NCI-H2081 treated with DMSO at 0.1 percent for 48 hours (cell line): ENCODE data around the gene NCMAP.

Experiments
- DNase-seq: peaks from one replicate; lab custom pipeline; 2025; lab: John Stamatoyannopoulos, UW

NCMAP gene

GRCh38 chr1:24570265-24571125 is 14.6 kb downstream of the NCMAP start:
- no peak for DNase-seq

- DNase-seq, result no peak
Observed at GRCh38 chr1:24572301-24572700, 16.4 kb downstream of the NCMAP start.

DNA sequence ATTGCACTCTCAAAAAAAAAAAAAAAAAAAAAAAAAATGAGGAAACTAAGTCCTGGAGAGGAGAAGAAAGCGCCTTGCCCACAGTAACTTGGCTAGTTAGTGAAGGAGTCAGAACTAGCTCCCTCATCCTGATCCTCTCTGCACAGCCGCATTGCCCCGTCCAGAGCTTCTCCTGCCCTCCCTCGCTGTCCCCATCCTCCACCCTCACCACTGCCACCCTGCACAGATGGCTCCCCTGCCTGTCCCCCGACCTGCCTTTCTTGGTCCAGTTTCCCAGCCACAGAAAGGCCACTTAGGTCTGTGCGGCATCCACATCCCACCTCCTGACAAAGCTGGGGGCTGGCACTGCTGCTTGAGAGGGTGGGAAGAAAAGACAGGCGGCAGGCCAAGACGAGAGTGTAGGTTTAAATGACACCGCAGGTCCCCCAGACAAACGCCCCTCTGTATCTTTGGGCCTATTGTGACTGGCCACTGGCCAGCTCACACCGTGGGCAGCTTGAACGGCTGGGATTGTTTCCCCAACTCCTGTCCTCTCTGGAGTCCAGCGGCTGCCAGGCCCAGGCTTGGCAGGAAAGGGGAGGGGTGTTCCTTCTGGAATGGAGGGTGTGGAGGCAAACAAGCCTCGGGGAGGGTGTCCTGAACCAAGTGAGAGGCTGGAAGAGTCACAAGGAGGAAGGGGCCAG is 20.2 kb downstream of the NCMAP start:
- no peak for DNase-seq

DNA sequence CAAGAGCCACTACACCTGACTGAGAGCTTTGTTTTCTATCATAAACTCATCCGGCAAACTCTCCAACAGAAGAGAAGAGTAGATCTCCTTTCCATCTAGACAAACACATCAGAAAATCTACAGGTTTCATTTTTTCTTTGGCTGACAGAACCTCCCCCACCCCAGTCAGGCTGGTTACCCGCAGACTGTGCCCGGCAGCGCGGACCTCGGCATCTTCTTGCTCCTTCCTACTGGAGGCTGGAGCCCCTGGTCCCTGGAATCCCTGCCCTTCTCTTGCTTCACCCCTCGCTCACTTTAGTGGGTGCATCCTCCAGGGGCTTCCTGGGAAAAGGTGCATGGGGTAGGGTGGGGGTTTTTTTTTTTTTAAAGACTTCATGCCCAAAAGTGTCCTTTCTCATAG is 23.0 kb downstream of the NCMAP start:
- no peak for DNase-seq

DNA sequence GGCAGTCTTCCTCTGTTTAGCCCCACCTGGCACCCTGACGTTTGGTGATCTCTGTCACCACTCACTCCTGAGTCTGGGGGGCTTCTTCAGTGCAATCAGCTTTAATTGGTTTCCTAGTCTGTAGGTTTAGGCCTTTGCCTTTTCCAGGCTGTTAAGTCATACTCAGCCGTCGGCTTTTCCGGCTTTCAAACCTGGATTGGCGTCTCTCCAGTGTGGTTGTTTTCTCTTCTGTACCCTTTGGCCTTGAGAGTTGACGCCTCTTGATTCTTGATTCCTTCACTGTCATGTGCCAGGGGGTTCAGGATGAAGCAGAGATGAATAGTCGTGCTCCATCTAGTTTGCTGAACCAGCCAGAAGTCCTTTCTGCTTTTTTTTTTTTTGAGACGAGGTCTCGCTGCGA is 24.9 kb downstream of the NCMAP start:
- no peak for DNase-seq

GRCh38 chr1:24584171-24584647 is 28.3 kb downstream of the NCMAP start:
- DNase-seq, result no peak

DNA sequence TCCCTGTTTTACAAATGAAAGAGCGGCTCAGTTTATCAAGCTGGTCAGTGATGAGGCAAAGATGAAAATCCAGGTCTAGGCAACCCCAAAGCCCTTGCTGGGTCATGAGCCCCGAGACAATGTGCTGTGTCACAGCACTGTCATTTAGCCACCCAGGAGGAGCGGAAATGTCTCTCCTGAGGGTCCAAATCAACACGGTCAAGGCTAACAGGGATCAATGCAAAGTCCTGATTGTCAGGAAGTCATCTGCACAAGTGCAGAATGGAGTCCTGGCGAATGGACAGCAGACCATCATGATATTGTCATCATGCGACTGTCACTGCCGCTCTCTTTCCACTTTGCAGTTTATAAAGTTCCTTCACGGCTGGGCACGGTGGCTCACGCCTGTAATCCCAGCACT is 30.2 kb downstream of the NCMAP start:
- no peak for DNase-seq

DNA sequence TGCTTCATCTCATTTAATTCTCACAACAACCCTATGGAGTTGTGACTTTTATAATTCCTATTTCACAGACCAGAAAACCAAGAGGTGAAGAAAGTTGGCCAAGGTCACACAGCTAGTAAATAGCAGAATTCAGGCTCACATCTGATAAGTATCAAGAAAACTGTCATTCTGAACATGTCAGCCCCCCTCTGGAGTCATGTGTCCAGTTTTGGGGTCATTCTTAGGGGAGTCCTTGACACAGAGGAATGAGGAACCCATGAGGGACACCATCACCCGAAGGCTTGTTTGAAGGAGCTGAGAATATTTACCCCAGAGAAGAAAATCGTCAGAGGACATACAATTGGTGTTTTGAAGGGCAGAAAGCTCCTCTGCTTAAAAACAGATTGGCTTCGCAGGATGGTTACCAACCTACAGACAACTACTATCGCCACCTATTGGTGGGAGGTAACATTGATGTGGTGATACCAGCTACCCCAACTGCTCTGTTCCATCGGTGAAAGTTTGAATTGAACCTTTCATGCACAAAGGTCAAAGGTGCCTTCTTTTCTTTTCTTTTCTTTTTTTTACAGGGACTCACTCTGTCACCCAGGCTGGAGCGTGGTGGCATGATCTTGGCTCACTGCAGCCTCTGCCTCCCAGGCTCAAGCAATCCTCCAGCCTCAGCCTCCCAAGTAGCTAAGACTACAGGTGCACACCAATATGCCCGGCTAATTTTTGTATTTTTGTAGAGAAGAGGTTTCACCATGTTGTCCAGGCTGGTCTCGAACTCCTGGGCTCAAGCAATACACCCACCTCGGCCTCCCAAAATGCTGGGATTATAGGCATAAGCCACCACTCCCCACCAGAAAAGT is 31.3 kb downstream of the NCMAP start:
- peak; percentile 48 for DNase-seq

GRCh38 chr1:24588573-24588972 is 32.7 kb downstream of the NCMAP start:
- no peak for DNase-seq

GRCh38 chr1:24589200-24589599 is 33.3 kb downstream of the NCMAP start:
- DNase-seq, result no peak

GRCh38 chr1:24591781-24592180 is 35.9 kb downstream of the NCMAP start:
- DNase-seq, result no peak

- DNase-seq, result no peak
Observed at GRCh38 chr1:24594328-24594598, 38.4 kb downstream of the NCMAP start.

DNA sequence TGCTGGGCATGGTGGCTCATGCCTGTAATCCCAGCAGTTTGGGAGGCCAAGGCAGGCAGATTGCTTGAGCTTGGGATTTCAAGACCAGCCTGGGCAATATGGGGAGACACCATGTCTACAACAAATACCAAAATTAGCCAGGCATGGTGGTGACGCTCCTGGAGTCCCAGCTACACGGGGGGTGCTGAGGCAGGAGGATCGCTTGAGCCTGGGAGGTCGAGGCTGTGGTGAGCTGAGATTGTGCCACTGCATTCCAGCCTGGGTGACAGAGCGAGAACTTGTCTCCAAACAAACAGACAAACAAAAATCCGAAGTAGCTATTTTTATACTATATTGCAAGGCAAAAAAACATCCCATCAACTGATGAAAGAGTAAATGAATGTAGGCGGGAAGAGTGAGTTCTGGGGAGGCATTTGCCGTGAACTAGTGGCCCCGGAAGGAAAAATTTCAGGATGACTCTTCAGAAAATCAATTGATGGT is 40.6 kb downstream of the NCMAP start:
- no peak for DNase-seq

GRCh38 chr1:24599265-24599664 is 43.4 kb downstream of the NCMAP start:
- DNase-seq, result no peak

DNA sequence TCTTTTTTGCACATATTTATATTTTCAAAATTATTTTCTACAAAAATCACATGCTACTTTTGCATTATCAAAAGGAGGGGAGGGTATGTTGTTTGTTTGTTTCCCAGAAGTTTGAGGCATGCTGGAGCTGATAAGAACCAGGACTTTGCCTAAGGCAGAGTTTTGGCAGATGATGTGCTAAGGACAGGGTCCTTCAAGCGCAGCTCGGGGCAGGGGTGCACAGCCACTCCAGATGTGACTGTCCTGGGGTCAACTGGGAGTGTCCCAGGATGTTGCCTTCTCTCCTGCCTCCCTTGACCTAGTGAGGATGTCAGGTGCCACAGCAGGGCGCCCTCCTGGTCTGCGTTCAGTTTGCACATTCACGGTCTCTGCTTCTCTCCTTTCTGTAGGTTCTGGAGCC is 44.7 kb downstream of the NCMAP start:
- no peak for DNase-seq

- no peak for DNase-seq
Observed at GRCh38 chr1:24605534-24606295, 49.8 kb downstream of the NCMAP start.

GRCh38 chr1:24606296-24606605 is 50.4 kb downstream of the NCMAP start:
- no peak for DNase-seq

DNA sequence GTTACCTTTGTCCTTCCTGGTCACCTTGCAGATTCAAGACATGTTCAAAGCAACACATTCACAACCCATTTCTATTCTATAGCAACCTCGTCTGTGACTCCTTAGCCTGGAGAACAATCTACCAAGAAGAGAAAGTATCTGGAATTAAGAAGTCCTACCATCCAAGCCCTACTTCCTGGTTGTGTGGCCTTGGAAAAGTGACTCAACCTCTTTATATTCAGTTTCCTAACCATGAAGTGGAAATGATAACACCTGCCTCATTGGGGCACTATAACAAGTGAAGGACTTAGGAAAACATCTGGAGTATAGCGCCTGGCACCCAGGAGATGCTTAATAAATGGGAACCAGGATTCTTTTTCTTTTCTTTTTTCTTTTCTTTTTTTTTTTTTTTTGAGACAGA is 50.7 kb downstream of the NCMAP start:
- no peak for DNase-seq

DNA sequence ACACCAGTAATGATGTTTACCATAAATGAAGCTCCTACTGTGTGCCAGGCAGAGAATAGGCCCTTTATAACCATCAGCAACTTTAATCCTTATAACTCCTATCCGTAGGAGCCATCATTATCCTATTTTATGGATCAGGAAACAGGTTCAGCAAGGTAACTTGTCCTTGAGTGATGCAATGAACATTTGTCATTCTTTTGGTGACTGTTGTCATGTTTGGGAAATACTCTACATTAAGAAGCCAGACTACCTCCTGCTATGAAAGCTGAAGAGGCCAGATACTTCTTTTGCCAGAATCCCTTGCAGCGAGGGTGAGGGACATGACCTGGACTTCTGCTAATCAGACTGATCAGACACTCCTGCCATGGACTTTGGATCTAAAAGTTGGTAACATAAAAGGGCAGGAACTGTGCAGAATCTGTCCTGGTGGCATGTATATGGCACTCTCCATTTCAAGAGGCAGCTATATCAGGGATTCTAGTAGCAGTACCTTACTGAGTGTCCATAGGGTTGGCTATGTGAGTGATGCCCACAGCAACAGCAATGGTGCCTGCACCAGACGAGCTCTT is 54.1 kb downstream of the NCMAP start:
- no peak for DNase-seq

DNA sequence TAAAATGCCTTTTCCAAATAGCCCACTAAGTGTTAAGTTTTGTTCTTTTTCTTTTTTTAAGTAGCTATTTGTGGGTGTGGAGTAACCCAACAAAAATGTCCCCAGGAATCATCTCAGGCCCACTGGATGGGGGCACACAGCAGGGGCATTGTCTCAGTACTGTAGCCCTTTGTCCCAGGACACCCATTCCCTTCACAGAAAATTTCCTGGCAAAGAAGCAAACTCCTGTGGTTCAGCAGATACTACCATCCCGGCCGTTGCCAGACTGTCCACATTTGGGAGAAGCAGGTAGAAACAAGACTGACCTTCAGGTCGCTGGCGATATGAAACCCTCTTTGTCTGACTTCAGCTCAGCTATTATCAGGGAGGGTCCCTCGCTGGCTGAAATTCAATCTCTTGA is 63.5 kb downstream of the NCMAP start:
- no peak for DNase-seq

DNA sequence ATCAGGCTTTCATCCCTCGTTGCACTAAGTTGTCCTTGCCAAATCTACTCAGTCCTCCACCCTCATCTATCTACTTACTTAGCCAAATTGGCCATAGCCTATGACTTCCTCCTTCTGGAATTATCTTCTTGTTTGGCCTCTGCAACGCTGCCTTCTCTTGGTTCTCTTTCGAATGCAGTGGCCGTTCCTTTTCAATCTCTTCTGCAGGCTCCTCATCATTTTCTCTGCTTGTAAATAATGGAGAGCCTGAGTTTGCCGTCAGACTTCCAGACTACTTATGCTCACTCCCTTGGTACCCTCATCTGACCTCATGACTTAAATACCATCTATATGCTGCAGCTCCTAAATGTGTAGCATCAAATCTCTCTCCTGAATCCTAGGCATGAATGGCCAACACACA is 64.8 kb downstream of the NCMAP start:
- no peak for DNase-seq

DNA sequence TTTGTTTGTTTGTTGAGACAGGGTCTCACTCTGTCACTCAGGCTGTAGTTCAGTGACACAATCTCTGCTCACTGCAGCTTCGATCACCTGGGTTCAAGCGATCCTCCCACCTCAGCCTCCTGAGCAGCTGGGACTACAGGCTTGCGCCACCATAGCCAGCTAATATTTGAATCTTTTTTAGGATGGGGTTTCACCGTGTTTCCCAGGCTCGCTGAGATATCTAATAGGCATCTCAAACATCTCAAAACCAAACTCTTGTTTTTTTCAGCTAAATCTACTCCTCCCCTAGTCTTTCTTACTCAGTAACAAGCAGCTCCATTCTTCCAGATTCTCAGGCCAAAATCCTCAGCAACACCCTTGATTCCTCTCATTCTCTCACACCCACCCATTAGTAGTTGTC is 65.2 kb downstream of the NCMAP start:
- no peak for DNase-seq
